HG03432 (cell line): ENCODE data around the gene ACP4.
"Not testable (repeated sequence)": the region's sequence is repeated elsewhere in the genome, so short reads cannot be mapped to it uniquely, and the experiment has no call there.

ENCODE experiments used
- ATAC-seq: cut with Tn5 transposase; IDR thresholded peaks from one replicate; pipeline ENCODE4 v1.9.1; 2021; ENCODE audit warnings: mild to moderate bottlenecking, moderate library complexity; ENCODE audit not compliant: unreplicated experiment

ACP4 gene

GRCh38 chr19:50776131-50776530 lies 14.1 kb upstream of the ACP4 start:
- no peak for ATAC-seq

GRCh38 chr19:50777261-50777660 lies 13.0 kb upstream of the ACP4 start:
- no peak for ATAC-seq

GRCh38 chr19:50777830-50778303 lies 12.3 kb upstream of the ACP4 start:
- ATAC-seq = no peak

GRCh38 chr19:50778906-50779430 lies 11.2 kb upstream of the ACP4 start:
- ATAC-seq = no peak

GRCh38 chr19:50779504-50780457 lies 10.4 kb upstream of the ACP4 start:
- no peak for ATAC-seq

GRCh38 chr19:50780753-50781435 lies 9.3 kb upstream of the ACP4 start:
- ATAC-seq = no peak

GRCh38 chr19:50783848-50784152 lies 6.4 kb upstream of the ACP4 start:
- not testable (repeated sequence) for ATAC-seq

GRCh38 chr19:50784710-50785109 lies 5.5 kb upstream of the ACP4 start:
- ATAC-seq = no peak

GRCh38 chr19:50785329-50785728 lies 4.9 kb upstream of the ACP4 start:
- no peak for ATAC-seq

- ATAC-seq = no peak
Observed at GRCh38 chr19:50790922-50791467, 780 bp downstream of the ACP4 start.

GRCh38 chr19:50791594-50792271 lies 1.5 kb downstream of the ACP4 start:
- no peak for ATAC-seq

GRCh38 chr19:50792272-50793250 lies 2.3 kb downstream of the ACP4 start:
- ATAC-seq = no peak

GRCh38 chr19:50793558-50794065 lies 3.4 kb downstream of the ACP4 start:
- no peak for ATAC-seq

- ATAC-seq = no peak
Observed at GRCh38 chr19:50794074-50794875, 4.1 kb downstream of the ACP4 start.

- ATAC-seq = no peak
Observed at GRCh38 chr19:50794876-50795663, 4.9 kb downstream of the ACP4 start.

- ATAC-seq = no peak
Observed at GRCh38 chr19:50795664-50796073, 5.5 kb downstream of the ACP4 start.

- no peak for ATAC-seq
Observed at GRCh38 chr19:50796128-50796633, 6.0 kb downstream of the ACP4 start.
